PFSK-1 (cell line): Measurements from ENCODE around the gene FEV.

ENCODE experiments used
- FOXP2 ChIP-seq: optimal IDR thresholded peaks from 2 replicates; pipeline ENCODE3; 2011; ENCODE audit warnings: borderline replicate concordance, control low read depth, inconsistent platforms; ENCODE audit not compliant: insufficient read depth; ENCODE audit errors: extremely low read length, extremely low read depth
- POLR2AphosphoS5 ChIP-seq: IDR thresholded peaks from 2 replicates; pipeline ENCODE4 v1.6.1; 2012; ENCODE audit warnings: low read depth, mild to moderate bottlenecking, control low read depth, low read length, moderate library complexity
- SIN3A ChIP-seq: IDR thresholded peaks from 2 replicates; pipeline ENCODE4 v1.6.1; 2012; ENCODE audit warnings: mild to moderate bottlenecking, low read length, moderate library complexity, borderline replicate concordance; ENCODE audit not compliant: insufficient read depth
- TAF1 ChIP-seq: IDR thresholded peaks from 2 replicates; pipeline ENCODE4 v1.6.1; 2012; ENCODE audit warnings: low read length, control low read depth, borderline replicate concordance; ENCODE audit not compliant: insufficient read depth
- TF ChIP-seq, protein P1 (sequence below), 2 experiments: IDR thresholded peaks; 2 replicates each; pipeline versions ENCODE4 v1.6.1 to v1.8.0; 2011 to 2012; ENCODE audit warnings: low read depth in 2 of 2, low read length in 2 of 2, control low read depth in 1 of 2, inconsistent platforms in 1 of 2, mild to moderate bottlenecking in 1 of 2, moderate library complexity in 1 of 2; ENCODE audit not compliant: insufficient read depth in 1 of 2

FEV gene

DNA sequence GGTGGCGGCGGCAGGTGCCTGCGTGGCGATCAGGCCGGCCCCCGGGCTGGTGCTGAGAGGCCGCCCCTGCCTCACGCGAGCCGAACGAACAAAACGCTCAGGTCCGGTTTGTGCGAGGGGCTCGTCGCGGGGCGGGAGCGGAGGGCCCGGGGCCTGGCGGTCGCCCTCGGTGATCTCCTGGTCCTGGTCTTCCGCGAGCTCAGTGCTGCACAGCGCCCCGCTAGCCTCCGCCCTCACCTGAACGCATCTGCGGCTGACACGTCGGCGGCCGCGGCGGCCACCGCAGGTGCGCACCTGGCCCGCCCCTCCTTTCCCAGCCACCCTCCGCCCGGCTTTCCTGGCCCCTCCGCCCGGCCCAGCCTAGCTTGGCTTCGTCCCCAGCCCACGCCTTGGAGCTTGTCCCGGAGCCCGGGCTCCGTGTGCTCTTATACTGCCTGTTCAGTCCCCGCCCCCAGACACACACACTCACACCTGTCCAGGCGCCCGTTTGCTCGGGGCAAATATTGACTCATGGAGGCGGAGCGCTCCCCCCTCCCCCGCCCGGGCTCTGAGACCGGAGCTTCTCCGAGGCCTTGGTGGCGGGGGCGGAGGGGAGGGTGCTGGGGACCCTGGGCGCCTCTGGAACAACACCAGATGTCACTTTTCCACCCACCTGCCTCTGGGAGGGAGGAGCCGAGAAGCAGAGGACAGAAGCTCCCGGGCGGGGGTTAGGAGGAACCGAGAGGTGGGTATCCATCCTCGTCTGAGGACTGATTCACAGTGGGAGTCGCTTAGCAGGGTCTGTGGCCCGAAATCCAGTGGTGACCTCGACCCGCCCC lies 16.8 kb upstream of the FEV start:
- TF ChIP-seq POLR2AphosphoS5: no peak
- TF ChIP-seq FOXP2: no peak
- TF ChIP-seq, protein P1, sequence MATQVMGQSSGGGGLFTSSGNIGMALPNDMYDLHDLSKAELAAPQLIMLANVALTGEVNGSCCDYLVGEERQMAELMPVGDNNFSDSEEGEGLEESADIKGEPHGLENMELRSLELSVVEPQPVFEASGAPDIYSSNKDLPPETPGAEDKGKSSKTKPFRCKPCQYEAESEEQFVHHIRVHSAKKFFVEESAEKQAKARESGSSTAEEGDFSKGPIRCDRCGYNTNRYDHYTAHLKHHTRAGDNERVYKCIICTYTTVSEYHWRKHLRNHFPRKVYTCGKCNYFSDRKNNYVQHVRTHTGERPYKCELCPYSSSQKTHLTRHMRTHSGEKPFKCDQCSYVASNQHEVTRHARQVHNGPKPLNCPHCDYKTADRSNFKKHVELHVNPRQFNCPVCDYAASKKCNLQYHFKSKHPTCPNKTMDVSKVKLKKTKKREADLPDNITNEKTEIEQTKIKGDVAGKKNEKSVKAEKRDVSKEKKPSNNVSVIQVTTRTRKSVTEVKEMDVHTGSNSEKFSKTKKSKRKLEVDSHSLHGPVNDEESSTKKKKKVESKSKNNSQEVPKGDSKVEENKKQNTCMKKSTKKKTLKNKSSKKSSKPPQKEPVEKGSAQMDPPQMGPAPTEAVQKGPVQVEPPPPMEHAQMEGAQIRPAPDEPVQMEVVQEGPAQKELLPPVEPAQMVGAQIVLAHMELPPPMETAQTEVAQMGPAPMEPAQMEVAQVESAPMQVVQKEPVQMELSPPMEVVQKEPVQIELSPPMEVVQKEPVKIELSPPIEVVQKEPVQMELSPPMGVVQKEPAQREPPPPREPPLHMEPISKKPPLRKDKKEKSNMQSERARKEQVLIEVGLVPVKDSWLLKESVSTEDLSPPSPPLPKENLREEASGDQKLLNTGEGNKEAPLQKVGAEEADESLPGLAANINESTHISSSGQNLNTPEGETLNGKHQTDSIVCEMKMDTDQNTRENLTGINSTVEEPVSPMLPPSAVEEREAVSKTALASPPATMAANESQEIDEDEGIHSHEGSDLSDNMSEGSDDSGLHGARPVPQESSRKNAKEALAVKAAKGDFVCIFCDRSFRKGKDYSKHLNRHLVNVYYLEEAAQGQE (IDR thresholded peaks at IDR 0.05; ENCODE audit: insufficient read depth in 1 of 2, low read depth in 2 of 2, low read length in 2 of 2): no peak
- TF ChIP-seq TAF1: no peak

DNA sequence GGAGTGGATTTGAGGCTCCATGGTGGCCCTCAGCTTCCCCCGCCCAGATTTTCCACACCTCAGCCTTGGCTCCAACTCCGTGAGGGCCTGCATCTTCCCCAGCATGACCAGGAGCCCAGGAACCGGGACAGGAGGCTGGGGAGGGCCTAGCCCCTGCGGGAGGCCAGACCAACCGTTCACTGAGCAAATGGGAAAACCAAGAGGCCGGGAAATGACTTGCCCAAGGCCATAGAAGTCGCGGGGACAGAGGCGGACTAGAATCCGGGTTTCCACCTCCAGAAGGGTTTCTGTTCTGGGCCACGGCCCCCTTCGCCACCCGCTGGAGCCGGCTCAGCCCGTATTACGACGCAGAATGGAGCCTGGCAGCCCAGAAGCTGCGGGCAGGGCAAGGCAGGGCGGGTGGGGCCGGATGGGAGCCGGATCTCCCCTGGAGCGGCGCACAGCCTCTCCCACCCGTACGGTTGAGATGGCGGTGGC lies 16.2 kb upstream of the FEV start:
- no peak for TF ChIP-seq POLR2AphosphoS5
- no peak for TF ChIP-seq SIN3A
- TF ChIP-seq, protein P1 (IDR thresholded peaks at IDR 0.05; ENCODE audit: insufficient read depth in 1 of 2, low read depth in 2 of 2, low read length in 2 of 2): no peak
- no peak for TF ChIP-seq FOXP2

DNA sequence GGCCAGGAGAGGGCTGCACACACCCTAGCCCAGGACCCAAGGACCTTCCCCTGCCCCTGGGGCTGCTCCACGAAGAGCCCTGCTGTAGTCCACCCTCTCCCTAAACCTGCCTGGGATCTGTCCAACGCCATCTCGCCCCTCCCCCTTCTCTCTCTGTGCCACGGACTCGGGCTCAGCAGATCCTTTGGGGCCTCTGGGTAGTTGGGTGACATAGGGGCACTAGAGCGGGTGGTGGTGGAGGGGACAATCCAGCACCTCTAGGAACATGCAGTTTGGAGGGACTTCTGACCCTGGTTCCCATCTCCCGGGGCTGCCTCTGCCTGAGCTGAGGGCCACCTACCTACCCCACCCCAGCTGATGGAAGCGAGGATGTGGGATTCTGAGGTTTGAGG lies 15.6 kb upstream of the FEV start:
- no peak for TF ChIP-seq FOXP2
- TF ChIP-seq TAF1: no peak
- TF ChIP-seq, protein P1 (IDR thresholded peaks at IDR 0.05; ENCODE audit: insufficient read depth in 1 of 2, low read depth in 2 of 2, low read length in 2 of 2): no peak
- TF ChIP-seq SIN3A: no peak
- no peak for TF ChIP-seq POLR2AphosphoS5

DNA sequence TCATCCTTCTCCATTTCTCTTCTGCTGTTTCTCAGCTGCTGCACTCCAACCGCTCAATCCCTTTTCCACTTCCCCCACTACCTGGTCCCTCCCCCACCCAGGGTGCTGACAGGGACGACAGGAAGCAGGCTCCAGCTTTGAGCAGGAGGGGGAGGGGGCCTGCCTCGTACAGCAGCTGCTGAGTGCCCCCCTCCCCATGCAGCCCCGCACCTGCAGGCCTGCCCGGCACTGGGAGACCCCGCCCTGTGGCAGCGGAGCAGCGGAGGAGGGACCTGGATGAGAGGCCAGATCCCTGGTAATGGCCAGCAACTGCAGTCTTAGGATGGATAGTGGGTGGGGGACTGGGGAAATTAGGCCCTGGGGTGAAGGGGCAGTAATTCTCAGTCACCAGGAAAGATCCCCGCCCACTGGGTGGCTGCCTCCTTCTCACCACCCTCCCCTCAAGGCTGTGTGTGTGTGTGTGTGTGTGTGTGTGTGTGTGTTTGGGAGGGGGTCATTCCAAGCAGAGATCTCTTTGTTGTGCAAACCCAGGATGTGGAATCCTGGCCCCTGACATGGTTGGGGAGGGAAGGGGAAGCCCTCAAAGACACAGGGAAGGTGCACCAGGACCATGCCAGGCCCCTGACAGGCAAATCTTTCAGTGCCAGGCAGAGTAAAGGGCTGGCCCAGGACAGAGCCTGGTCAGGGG lies 15.0 kb upstream of the FEV start:
- TF ChIP-seq POLR2AphosphoS5: no peak
- no peak for TF ChIP-seq SIN3A
- TF ChIP-seq, protein P1 (IDR thresholded peaks at IDR 0.05; ENCODE audit: insufficient read depth in 1 of 2, low read depth in 2 of 2, low read length in 2 of 2): no peak
- TF ChIP-seq TAF1: no peak
- no peak for TF ChIP-seq FOXP2
